PC-3 (cell line): ENCODE measurements around the gene CEMP1. TPM values are rescaled to one million over a fixed set of nuclear protein-coding genes. Genes with fewer than 3 reads are reported as not detected.

ENCODE experiments used
- ATAC-seq: fragments of 200-7000 bp; cut with Tn5 transposase; 2 replicates; pipeline ENCODE4 v1.9.1; 2020; ENCODE audit warnings: mild to moderate bottlenecking, moderate library complexity
- BruUV-seq: library from RNA; stranded (reverse); fragments of 400-500 nt; replicated peaks from 2 replicates; lab custom pipeline; 2021; lab: Mats Ljungman, UMichigan
- CTCF ChIA-PET: fragments of 300-600 bp; sonication (Branson Sonifier 250); formaldehyde crosslinking; loops from one replicate; lab custom pipeline; 2022; ENCODE audit warnings: antibody characterized with exemption; lab: Charles Lee
- POLR2A ChIA-PET: fragments of 300-600 bp; sonication (Branson Sonifier 250); formaldehyde crosslinking; loops from one replicate; lab custom pipeline; 2022; ENCODE audit warnings: antibody characterized with exemption; ENCODE audit not compliant: unreplicated experiment; lab: Charles Lee
- DNase-seq: peaks from one replicate; pipeline ENCODE4 v3.0.0-alpha.2; 2015
- H2AFZ ChIP-seq: fragments of 300-600 bp; sonication (generic); 2 replicates; pipeline ENCODE4 v1.6.0; 2016; ENCODE audit warnings: antibody characterized with exemption, low read length
- H3F3A ChIP-seq: fragments of 300-600 bp; sonication (generic); one replicate; pipeline ENCODE4 v1.6.0; 2017; ENCODE audit warnings: antibody characterized with exemption, low read length, control low read depth, mild to moderate bottlenecking; ENCODE audit not compliant: unreplicated experiment
- H3K27ac ChIP-seq: fragments of 300-600 bp; sonication (generic); 2 replicates; pipeline ENCODE4 v1.5.1; 2016; ENCODE audit warnings: mild to moderate bottlenecking, low read length
- H3K27me3 ChIP-seq: fragments of 300-600 bp; sonication (generic); 2 replicates; pipeline ENCODE4 v1.6.1; 2016; ENCODE audit warnings: low read length, mixed read lengths
- H3K36me3 ChIP-seq: fragments of 300-600 bp; sonication (generic); 2 replicates; pipeline ENCODE4 v1.6.1; 2016; ENCODE audit warnings: low read depth, mixed run types, low read length, mixed read lengths
- H3K4me1 ChIP-seq: fragments of 300-600 bp; sonication (generic); 2 replicates; pipeline ENCODE4 v1.5.1; 2016; ENCODE audit warnings: low read length; ENCODE audit not compliant: insufficient read depth
- H3K4me2 ChIP-seq: fragments of 300-600 bp; sonication (generic); 2 replicates; pipeline ENCODE4 v1.6.0; 2016; ENCODE audit warnings: low read length
- H3K4me3 ChIP-seq: fragments of 300-600 bp; sonication (generic); 2 replicates; pipeline ENCODE4 v1.5.1; 2016; ENCODE audit warnings: mild to moderate bottlenecking, low read length, mixed read lengths
- H3K79me2 ChIP-seq: fragments of 300-600 bp; sonication (generic); 2 replicates; pipeline ENCODE4 v1.6.1; 2017; ENCODE audit warnings: low read length, mixed read lengths
- H3K9ac ChIP-seq: fragments of 300-600 bp; sonication (generic); 2 replicates; pipeline ENCODE4 v1.6.0; 2016; ENCODE audit warnings: mild to moderate bottlenecking, low read length
- H3K9me2 ChIP-seq: fragments of 300-600 bp; sonication (generic); replicated peaks from 2 replicates; pipeline ENCODE4 v1.6.1; 2016; ENCODE audit warnings: mixed run types, low read length, mixed read lengths
- H3K9me3 ChIP-seq: fragments of 300-600 bp; sonication (generic); 2 replicates; pipeline ENCODE4 v1.6.1; 2016; ENCODE audit warnings: low read length, mixed read lengths
- H4K20me1 ChIP-seq: fragments of 300-600 bp; sonication (generic); 2 replicates; pipeline ENCODE4 v1.6.1; 2016; ENCODE audit warnings: low read length, mixed read lengths
- EZH2 ChIP-seq: fragments of 300-600 bp; sonication (generic); IDR thresholded peaks from one replicate; pipeline ENCODE4 v1.6.1; 2017; ENCODE audit warnings: antibody characterized with exemption, mild to moderate bottlenecking, low read length; ENCODE audit not compliant: unreplicated experiment
- EZH2phosphoT487 ChIP-seq: fragments of 300-600 bp; sonication (generic); IDR thresholded peaks from 2 replicates; pipeline ENCODE4 v1.6.1; 2018; ENCODE audit warnings: mild to moderate bottlenecking, antibody characterized with exemption, low read length, borderline replicate concordance
- intact Hi-C: fragments of 100-400 bp; cut with micrococcal nuclease; formaldehyde crosslinking; loops from 2 replicates; pipeline ENCODE4 v1.9.0; 2023
- total RNA-seq: library from RNA; depleted of rRNA; stranded (reverse); fragments of >200 nt; gene quantifications from 2 replicates; pipeline ENCODE4 v1.2.3, GENCODE V29; 2014
- TF ChIP-seq, protein P1 (sequence below): fragments of 300-600 bp; sonication (generic); conservative IDR thresholded peaks from 2 replicates; pipeline ENCODE4 v1.5.1; 2017; ENCODE audit warnings: antibody characterized with exemption, low read depth, mild to moderate bottlenecking, low read length

The CEMP1 gene
- total RNA-seq, 1 experiment from 2014 or later: not detected

GRCh38 chr16:2493605-2494004 is 37.6 kb downstream of the CEMP1 start:
- H2AFZ ChIP-seq: no peak overlapping the region
- no peaks in the 10 kb centered on the region for H3K4me1 ChIP-seq
- H3K9me2 ChIP-seq: no peaks in the 10 kb centered on the region
- DNase-seq: no peak
- no peak for ATAC-seq
- H3K4me2 ChIP-seq: no peak overlapping the region
- no peak for TF ChIP-seq EZH2phosphoT487
- TF ChIP-seq, protein P1, sequence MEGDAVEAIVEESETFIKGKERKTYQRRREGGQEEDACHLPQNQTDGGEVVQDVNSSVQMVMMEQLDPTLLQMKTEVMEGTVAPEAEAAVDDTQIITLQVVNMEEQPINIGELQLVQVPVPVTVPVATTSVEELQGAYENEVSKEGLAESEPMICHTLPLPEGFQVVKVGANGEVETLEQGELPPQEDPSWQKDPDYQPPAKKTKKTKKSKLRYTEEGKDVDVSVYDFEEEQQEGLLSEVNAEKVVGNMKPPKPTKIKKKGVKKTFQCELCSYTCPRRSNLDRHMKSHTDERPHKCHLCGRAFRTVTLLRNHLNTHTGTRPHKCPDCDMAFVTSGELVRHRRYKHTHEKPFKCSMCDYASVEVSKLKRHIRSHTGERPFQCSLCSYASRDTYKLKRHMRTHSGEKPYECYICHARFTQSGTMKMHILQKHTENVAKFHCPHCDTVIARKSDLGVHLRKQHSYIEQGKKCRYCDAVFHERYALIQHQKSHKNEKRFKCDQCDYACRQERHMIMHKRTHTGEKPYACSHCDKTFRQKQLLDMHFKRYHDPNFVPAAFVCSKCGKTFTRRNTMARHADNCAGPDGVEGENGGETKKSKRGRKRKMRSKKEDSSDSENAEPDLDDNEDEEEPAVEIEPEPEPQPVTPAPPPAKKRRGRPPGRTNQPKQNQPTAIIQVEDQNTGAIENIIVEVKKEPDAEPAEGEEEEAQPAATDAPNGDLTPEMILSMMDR: no peak
- TF ChIP-seq EZH2: no peak
- no peaks in the 10 kb centered on the region for H3K79me2 ChIP-seq
- H3F3A ChIP-seq: no peaks in the 10 kb centered on the region
- H3K27ac ChIP-seq: no peak overlapping the region
- no peaks in the 10 kb centered on the region for H3K36me3 ChIP-seq
- intact Hi-C loops: no loop called here
- no peaks in the 10 kb centered on the region for H3K9me3 ChIP-seq
- BruUV-seq: no TSS peak
- no peaks in the 10 kb centered on the region for H4K20me1 ChIP-seq
- H3K27me3 ChIP-seq: no peaks in the 10 kb centered on the region
- ChIA-PET POLR2A (no interaction called here), CTCF (no interaction called here)
- H3K4me3 ChIP-seq: no peak overlapping the region
- no peak overlapping the region for H3K9ac ChIP-seq

DNA sequence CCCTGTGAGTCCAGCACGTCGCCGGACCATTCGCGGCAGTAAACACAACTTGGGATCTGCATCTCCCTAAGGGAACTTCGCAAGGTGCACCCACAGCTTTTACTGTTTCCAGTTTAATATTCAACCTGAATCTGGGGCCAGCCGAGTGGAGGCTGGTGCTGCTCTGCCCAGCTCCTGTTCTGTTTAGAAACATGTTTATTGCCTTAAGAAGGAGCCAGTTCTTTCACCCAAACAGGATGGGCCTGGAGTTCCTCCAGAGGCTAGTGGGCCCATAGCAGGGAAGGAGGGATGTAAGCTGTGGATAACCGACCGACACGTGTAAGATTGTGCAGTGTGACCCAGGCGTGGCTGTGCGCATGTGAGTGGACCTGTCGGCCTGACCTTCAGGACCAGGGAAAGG is 38.9 kb downstream of the CEMP1 start:
- H3K9me3 ChIP-seq: no peaks in the 10 kb centered on the region
- POLR2A ChIA-PET: no interaction called here
- no peaks in the 10 kb centered on the region for H3K79me2 ChIP-seq
- no peaks in the 10 kb centered on the region for H4K20me1 ChIP-seq
- no peaks in the 10 kb centered on the region for H3K9me2 ChIP-seq
- no TSS peak for BruUV-seq
- DNase-seq (no peak), ATAC-seq (no peak)
- H3K4me1 ChIP-seq: no peaks in the 10 kb centered on the region
- H3K36me3 ChIP-seq: no peaks in the 10 kb centered on the region
- CTCF ChIA-PET: no interaction called here
- H2AFZ ChIP-seq: no peak overlapping the region
- no peaks in the 10 kb centered on the region for H3K27me3 ChIP-seq
- no peaks in the 10 kb centered on the region for H3F3A ChIP-seq
- no peak overlapping the region for H3K27ac ChIP-seq
- no peak overlapping the region for H3K4me3 ChIP-seq
- no peak overlapping the region for H3K9ac ChIP-seq
- no peak overlapping the region for H3K4me2 ChIP-seq
- intact Hi-C loops: no loop called here
- TF ChIP-seq, protein P1: no peak
- TF ChIP-seq EZH2: no peak
- no peak for TF ChIP-seq EZH2phosphoT487

DNA sequence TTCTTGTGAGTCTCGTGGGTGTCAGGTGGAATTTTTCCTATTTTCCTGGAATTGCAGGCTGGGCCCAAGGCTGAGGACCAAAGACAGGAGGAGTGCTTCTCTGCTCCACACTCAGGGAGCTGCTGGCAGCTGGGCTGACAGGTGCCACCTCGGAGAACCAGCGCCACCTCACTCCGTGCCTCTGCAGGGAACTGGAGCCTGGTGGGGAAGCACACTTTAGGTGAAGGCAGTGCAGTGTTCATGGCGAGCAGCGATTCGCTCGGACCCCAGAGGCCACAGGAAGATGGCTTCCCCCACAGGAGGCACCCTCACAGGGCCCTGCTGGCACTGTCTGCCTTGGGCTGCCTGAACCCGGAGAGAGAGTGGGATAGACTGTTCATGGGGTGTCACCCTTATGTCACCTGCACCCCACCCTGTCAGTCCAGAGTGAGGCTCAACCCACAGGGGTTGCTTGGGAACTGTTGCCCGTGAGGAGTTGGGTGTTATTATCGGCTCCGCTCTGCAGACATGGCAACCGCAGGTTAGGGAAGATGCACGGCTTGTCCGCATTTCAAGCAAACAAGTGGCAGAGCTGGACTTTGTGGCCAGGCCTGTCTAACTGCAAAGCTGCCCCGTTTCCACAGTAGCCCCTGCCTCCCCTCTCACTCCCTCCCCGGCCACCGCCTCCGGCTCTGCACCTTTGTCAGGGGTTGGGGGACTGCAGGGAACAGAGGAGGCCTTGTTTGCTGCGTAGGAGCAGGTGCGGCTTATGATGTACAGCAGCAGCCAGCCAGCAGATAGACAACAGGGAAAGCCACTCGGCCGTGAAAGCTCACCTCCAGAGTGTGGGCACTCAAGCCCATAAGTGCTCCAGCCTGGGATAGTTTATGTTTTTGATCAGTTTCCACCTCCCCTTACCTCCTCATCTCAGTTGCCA is 40.8 kb downstream of the CEMP1 start:
- H3K4me1 ChIP-seq: no peaks in the 10 kb centered on the region
- H3K4me2 ChIP-seq: no peak overlapping the region
- no peaks in the 10 kb centered on the region for H3K36me3 ChIP-seq
- no peaks in the 10 kb centered on the region for H3F3A ChIP-seq
- H4K20me1 ChIP-seq: no peaks in the 10 kb centered on the region
- TF ChIP-seq EZH2 (no peak), EZH2phosphoT487 (no peak)
- TF ChIP-seq, protein P1: no peak
- H3K27me3 ChIP-seq: no peaks in the 10 kb centered on the region
- H2AFZ ChIP-seq: no peak overlapping the region
- POLR2A ChIA-PET: no interaction called here
- H3K9ac ChIP-seq: no peak overlapping the region
- ATAC-seq (no peak), DNase-seq (no peak)
- no peaks in the 10 kb centered on the region for H3K9me3 ChIP-seq
- no peaks in the 10 kb centered on the region for H3K79me2 ChIP-seq
- H3K27ac ChIP-seq: no peak overlapping the region
- no peaks in the 10 kb centered on the region for H3K9me2 ChIP-seq
- BruUV-seq: no TSS peak
- intact Hi-C loops: no loop called here
- CTCF ChIA-PET: no interaction called here
- no peak overlapping the region for H3K4me3 ChIP-seq
